ENCODE measurements around the gene AGBL2.

AGBL2 gene

DNA sequence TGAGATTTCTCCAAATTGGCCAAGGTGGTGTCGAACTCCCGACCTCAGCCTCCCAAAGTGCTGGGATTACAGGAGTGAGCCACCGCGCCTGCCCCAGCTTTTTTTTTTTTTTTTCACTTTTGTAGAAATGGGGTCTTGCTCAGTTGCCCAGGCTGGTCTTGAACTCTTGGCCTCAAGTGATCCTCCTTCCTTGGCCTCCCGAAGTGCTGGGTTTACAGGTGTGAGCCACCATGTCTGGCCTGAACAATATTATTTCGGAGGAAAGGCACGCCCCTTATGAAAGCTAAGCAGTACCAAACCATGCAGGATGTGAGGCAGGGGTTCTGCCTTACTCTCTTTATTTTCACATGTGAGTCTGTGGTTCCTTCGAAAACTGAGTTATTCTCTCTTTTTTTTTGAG, 88.9 kb downstream of the AGBL2 start:
- H3K36me3 ChIP-seq (ENCODE audit: insufficient read depth, low read depth, low read length), result peaks cover 90% of the 10 kb centered on the region
- H3K9me3 ChIP-seq (ENCODE audit: insufficient read depth, low read depth, low read length), result no peaks in the 10 kb centered on the region
- H3K9ac ChIP-seq (ENCODE audit: low read depth, low read length), result no peak overlapping the region

DNA sequence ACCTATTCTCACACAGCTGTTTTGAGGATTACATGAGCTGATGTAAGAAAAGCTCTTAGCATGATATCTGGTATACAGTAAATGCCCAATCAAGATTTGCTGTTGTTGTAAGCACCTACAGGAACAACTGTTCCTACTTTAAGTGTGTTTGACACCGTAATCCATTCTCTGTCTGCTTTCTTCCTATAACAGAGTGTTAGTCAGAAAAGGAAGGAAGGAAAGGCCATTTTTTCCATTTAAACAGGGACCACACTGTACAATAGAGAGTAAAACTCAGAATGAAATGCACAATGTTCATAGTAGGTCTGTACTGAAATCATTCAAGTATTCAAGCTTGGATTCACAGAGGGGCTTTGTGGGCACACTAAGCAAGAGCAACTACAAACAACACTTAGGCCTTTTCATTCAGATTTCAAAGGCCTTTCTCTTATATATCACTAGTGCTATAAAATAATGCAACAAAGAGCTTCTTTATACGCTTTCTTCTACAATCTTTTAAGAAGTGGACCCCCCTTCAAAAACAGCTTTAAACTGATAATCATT, 94.3 kb downstream of the AGBL2 start:
- Histone ChIP-seq H3K27ac (ENCODE audit: low read length) (no peak overlapping the region), H3K9me3 (ENCODE audit: insufficient read depth, low read depth, low read length) (no peaks in the 10 kb centered on the region), H3K4me3 (ENCODE audit: low read length) (no peak overlapping the region), H3K36me3 (ENCODE audit: insufficient read depth, low read depth, low read length) (peaks cover 82% of the 10 kb centered on the region), H3K9ac (ENCODE audit: low read depth, low read length) (no peak overlapping the region), H3K27me3 (ENCODE audit: insufficient read depth, low read length) (no peaks in the 10 kb centered on the region), H3K4me1 (ENCODE audit: insufficient read depth, low read length) (no peaks in the 10 kb centered on the region)

More for the DNA sequence above, 88.9 kb downstream of the AGBL2 start:
- no peak overlapping the region for H3K27ac ChIP-seq (ENCODE audit: low read length)
- no peak overlapping the region for H3K4me3 ChIP-seq (ENCODE audit: low read length)
- H3K4me1 ChIP-seq (ENCODE audit: insufficient read depth, low read length), result no peaks in the 10 kb centered on the region
- H3K27me3 ChIP-seq (ENCODE audit: insufficient read depth, low read length), result no peaks in the 10 kb centered on the region

- Histone ChIP-seq H3K36me3 (ENCODE audit: insufficient read depth, low read depth, low read length) (peaks cover 51% of the 10 kb centered on the region), H3K9ac (ENCODE audit: low read depth, low read length) (no peak overlapping the region), H3K4me3 (ENCODE audit: low read length) (no peak overlapping the region), H3K27ac (ENCODE audit: low read length) (no peak overlapping the region), H3K4me1 (ENCODE audit: insufficient read depth, low read length) (no peaks in the 10 kb centered on the region), H3K9me3 (ENCODE audit: insufficient read depth, low read depth, low read length) (no peaks in the 10 kb centered on the region), H3K27me3 (ENCODE audit: insufficient read depth, low read length) (no peaks in the 10 kb centered on the region)
Measured at GRCh38 chr11:47617417-47617809, 97.8 kb downstream of the AGBL2 start.

- no peaks in the 10 kb centered on the region for H3K9me3 ChIP-seq (ENCODE audit: insufficient read depth, low read depth, low read length)
- H3K9ac ChIP-seq (ENCODE audit: low read depth, low read length), result no peak overlapping the region
- H3K4me1 ChIP-seq (ENCODE audit: insufficient read depth, low read length), result no peaks in the 10 kb centered on the region
- H3K4me3 ChIP-seq (ENCODE audit: low read length), result no peak overlapping the region
- H3K36me3 ChIP-seq (ENCODE audit: insufficient read depth, low read depth, low read length), result peaks cover 46% of the 10 kb centered on the region
- no peaks in the 10 kb centered on the region for H3K27me3 ChIP-seq (ENCODE audit: insufficient read depth, low read length)
- H3K27ac ChIP-seq (ENCODE audit: low read length), result no peak overlapping the region
Measured at GRCh38 chr11:47616726-47617416, 98.3 kb downstream of the AGBL2 start.

DNA sequence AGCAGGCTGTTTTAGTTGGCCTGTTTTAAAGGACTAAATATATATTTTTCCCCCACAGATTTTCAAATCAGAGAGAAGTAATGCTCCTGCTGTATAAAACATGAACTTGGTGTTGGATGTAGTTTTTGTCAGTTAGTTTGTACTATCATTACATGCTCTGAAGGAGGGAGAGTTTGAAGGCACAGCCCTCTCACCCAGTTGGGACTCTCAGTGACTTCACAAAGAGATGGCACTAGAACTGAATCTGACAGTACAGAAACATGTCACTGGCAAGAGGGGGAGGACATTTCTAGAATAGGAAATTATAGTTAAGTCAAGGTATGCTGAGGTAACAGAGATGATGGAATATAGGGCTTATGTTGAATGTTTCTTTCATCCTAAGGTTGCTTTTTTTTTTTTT, 99.9 kb downstream of the AGBL2 start:
- no peak overlapping the region for H3K27ac ChIP-seq (ENCODE audit: low read length)
- H3K4me3 ChIP-seq (ENCODE audit: low read length), result no peak overlapping the region
- peaks cover 32% of the 10 kb centered on the region for H3K36me3 ChIP-seq (ENCODE audit: insufficient read depth, low read depth, low read length)
- no peaks in the 10 kb centered on the region for H3K9me3 ChIP-seq (ENCODE audit: insufficient read depth, low read depth, low read length)
- H3K27me3 ChIP-seq (ENCODE audit: insufficient read depth, low read length), result no peaks in the 10 kb centered on the region
- no peaks in the 10 kb centered on the region for H3K4me1 ChIP-seq (ENCODE audit: insufficient read depth, low read length)
- no peak overlapping the region for H3K9ac ChIP-seq (ENCODE audit: low read depth, low read length)

DNA sequence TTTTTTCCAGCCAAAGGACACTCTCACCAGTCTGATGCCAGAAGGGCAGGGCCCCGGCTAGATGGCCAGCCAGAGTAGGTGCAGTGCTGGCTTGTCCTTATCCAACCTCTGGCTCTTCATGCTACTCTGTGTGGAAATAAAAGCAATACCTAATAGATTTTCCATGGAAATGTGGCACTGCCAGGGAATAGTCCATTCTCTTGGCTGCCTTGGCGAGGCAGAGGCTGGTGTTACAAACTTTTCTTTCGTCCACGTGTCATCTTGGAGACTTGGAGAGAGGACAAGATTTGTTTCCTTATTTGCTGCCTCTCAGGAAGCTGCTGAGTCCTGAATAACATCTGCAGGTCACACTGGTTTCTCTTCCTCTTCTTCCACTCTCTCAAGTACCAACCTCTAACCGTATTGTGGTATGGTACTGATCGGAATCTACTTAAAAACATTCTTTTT, 103.8 kb downstream of the AGBL2 start:
- Histone ChIP-seq H3K27me3 (ENCODE audit: insufficient read depth, low read length) (no peaks in the 10 kb centered on the region), H3K36me3 (ENCODE audit: insufficient read depth, low read depth, low read length) (no peaks in the 10 kb centered on the region; the same call in 1 of the 2 replicates), H3K4me3 (ENCODE audit: low read length) (no peak overlapping the region), H3K27ac (ENCODE audit: low read length) (no peak overlapping the region), H3K4me1 (ENCODE audit: insufficient read depth, low read length) (no peaks in the 10 kb centered on the region), H3K9me3 (ENCODE audit: insufficient read depth, low read depth, low read length) (no peaks in the 10 kb centered on the region), H3K9ac (ENCODE audit: low read depth, low read length) (no peak overlapping the region)

- Histone ChIP-seq H3K9ac (ENCODE audit: low read depth, low read length) (no peak overlapping the region), H3K27ac (ENCODE audit: low read length) (no peak overlapping the region), H3K4me1 (ENCODE audit: insufficient read depth, low read length) (no peaks in the 10 kb centered on the region), H3K4me3 (ENCODE audit: low read length) (no peak overlapping the region), H3K36me3 (ENCODE audit: insufficient read depth, low read depth, low read length) (no peaks in the 10 kb centered on the region), H3K9me3 (ENCODE audit: insufficient read depth, low read depth, low read length) (no peaks in the 10 kb centered on the region), H3K27me3 (ENCODE audit: insufficient read depth, low read length) (no peaks in the 10 kb centered on the region)
Measured at GRCh38 chr11:47609675-47610074, 105.5 kb downstream of the AGBL2 start.

All from iPS-20b (cell line).